NB4 (cell line): Measurements from ENCODE around the gene GRXCR1.

ENCODE experiments used
- CTCF ChIP-seq: IDR thresholded peaks from one replicate; pipeline ENCODE4 v1.5.1; 2012; ENCODE audit warnings: low read depth, low read length
- MYC ChIP-seq: IDR thresholded peaks from 2 replicates; pipeline ENCODE4 v1.6.1; 2011; ENCODE audit warnings: low read depth, low read length
- POLR2A ChIP-seq: IDR thresholded peaks from 2 replicates; pipeline ENCODE4 v1.6.1; 2011; ENCODE audit warnings: mild to moderate bottlenecking; ENCODE audit not compliant: insufficient read length; ENCODE audit errors: extremely low read depth

GRCh38 chr4:42910459-42910858, 17.9 kb downstream of the GRXCR1 start:
- TF ChIP-seq MYC (no peak), CTCF (no peak), POLR2A (no peak)
